HepG2 (cell line): Measurements from ENCODE around the gene VEGFB. TPM values are rescaled to one million over a fixed set of nuclear protein-coding genes. Genes with fewer than 3 reads are reported as not detected.

ENCODE experiments used
- FOXK1 ChIP-seq: sonication (generic); formaldehyde crosslinking; IDR thresholded peaks from 2 replicates; pipeline ENCODE4 v1.4.0; 2020; ENCODE audit warnings: low read depth, missing genetic modification reagents, borderline replicate concordance
- GATAD1 ChIP-seq: IDR thresholded peaks from 2 replicates; pipeline ENCODE4 v1.6.1; 2016; ENCODE audit warnings: missing genetic modification reagents, missing compliant biosample characterization
- HNRNPK ChIP-seq: fragments of 200-400 bp; formaldehyde crosslinking; IDR thresholded peaks from 2 replicates; pipeline ENCODE4 v1.6.1; 2018; ENCODE audit warnings: low read length, low read depth, moderate library complexity, mild to moderate bottlenecking; ENCODE audit not compliant: poor library complexity, severe bottlenecking
- HOXA9 ChIP-seq: sonication (generic); formaldehyde crosslinking; IDR thresholded peaks from 2 replicates; pipeline ENCODE4 v1.8.1; 2022; ENCODE audit warnings: missing genetic modification reagents, mild to moderate bottlenecking, moderate library complexity, borderline replicate concordance
- KLF16 ChIP-seq, 2 experiments: sonication (generic) in 1 of 2; formaldehyde crosslinking in 1 of 2; IDR thresholded peaks; 2 replicates each; pipeline versions ENCODE4 v1.6.1 to v1.8.0; 2016 to 2023; ENCODE audit warnings: missing genetic modification reagents in 2 of 2, missing compliant biosample characterization in 1 of 2
- MAFK ChIP-seq, 2 experiments: IDR thresholded peaks in 1 of 2; conservative IDR thresholded peaks in 1 of 2; 2 replicates each; pipeline ENCODE4 v1.6.1; 2011; ENCODE audit warnings: improper control_type of control experiment in 2 of 2, low read length in 2 of 2
- NFATC3 ChIP-seq: sonication (generic); formaldehyde crosslinking; IDR thresholded peaks from 2 replicates; pipeline ENCODE4 v1.5.1; 2020; ENCODE audit warnings: mild to moderate bottlenecking, missing genetic modification reagents
- SRF ChIP-seq: IDR thresholded peaks from 2 replicates; pipeline ENCODE4 v1.6.1; 2011; ENCODE audit warnings: mild to moderate bottlenecking, low read depth, low read length, moderate library complexity
- ZNF510 ChIP-seq: sonication (generic); formaldehyde crosslinking; IDR thresholded peaks from 2 replicates; pipeline ENCODE4 v1.4.0; 2020; ENCODE audit warnings: low read depth, mild to moderate bottlenecking, missing genetic modification reagents
- ZSCAN9 ChIP-seq: IDR thresholded peaks from 2 replicates; pipeline ENCODE4 v1.6.1; 2016; ENCODE audit warnings: borderline replicate concordance
- polyA plus RNA-seq, 8 experiments: library from polyadenylated mRNA; depleted of rRNA in 3 of 8; stranded (reverse) in 7 of 8; unstranded in 1 of 8; fragments of >200 nt; fragmentation: Illumina TruSeq in 4 of 8; extraction: Trizol in 4 of 8; gene quantifications; 2 replicates each; pipeline versions ENCODE4 v1.2.1 to v1.2.3, GENCODE V29; 2011 to 2016; ENCODE audit warnings: low read depth in 4 of 8, missing spikeins in 1 of 8, mixed read lengths in 1 of 8; ENCODE audit not compliant: insufficient read depth in 1 of 8
- total RNA-seq, 5 experiments: library from RNA; depleted of rRNA; stranded (reverse); fragments of >200 nt; fragmentation: Illumina TruSeq; extraction: Trizol; gene quantifications; 2 replicates each; pipeline ENCODE4 v1.2.3, GENCODE V29; 2016; ENCODE audit warnings: low read depth in 1 of 5
- TF ChIP-seq, protein P1 (sequence below): sonication (generic); formaldehyde crosslinking; IDR thresholded peaks from 2 replicates; pipeline ENCODE4 v1.4.0; 2020; ENCODE audit warnings: mild to moderate bottlenecking, missing genetic modification reagents
- TF ChIP-seq, protein P2 (sequence below): IDR thresholded peaks from 2 replicates; pipeline ENCODE4 v1.6.1; 2016; ENCODE audit warnings: missing compliant biosample characterization, missing genetic modification reagents, borderline replicate concordance
- TF ChIP-seq, protein P3 (sequence below): sonication (generic); formaldehyde crosslinking; IDR thresholded peaks from 2 replicates; pipeline ENCODE4 v1.4.0; 2020; ENCODE audit warnings: low read depth, mild to moderate bottlenecking, missing genetic modification reagents
- TF ChIP-seq, protein P4 (sequence below): sonication (generic); formaldehyde crosslinking; IDR thresholded peaks from 2 replicates; pipeline ENCODE4 v1.4.0; 2020; ENCODE audit warnings: missing genetic modification reagents
- TF ChIP-seq, protein P5 (sequence below): sonication (generic); formaldehyde crosslinking; IDR thresholded peaks from 2 replicates; pipeline ENCODE4 v1.4.0; 2020; ENCODE audit warnings: missing genetic modification reagents, mild to moderate bottlenecking, borderline replicate concordance

Gene VEGFB
- total and polyA plus RNA-seq, 2 of the 13 experiments (the other 11 are each of a cell fraction or from before 2014, with no cell fraction given) = 9.0 to 11.3 TPM

DNA sequence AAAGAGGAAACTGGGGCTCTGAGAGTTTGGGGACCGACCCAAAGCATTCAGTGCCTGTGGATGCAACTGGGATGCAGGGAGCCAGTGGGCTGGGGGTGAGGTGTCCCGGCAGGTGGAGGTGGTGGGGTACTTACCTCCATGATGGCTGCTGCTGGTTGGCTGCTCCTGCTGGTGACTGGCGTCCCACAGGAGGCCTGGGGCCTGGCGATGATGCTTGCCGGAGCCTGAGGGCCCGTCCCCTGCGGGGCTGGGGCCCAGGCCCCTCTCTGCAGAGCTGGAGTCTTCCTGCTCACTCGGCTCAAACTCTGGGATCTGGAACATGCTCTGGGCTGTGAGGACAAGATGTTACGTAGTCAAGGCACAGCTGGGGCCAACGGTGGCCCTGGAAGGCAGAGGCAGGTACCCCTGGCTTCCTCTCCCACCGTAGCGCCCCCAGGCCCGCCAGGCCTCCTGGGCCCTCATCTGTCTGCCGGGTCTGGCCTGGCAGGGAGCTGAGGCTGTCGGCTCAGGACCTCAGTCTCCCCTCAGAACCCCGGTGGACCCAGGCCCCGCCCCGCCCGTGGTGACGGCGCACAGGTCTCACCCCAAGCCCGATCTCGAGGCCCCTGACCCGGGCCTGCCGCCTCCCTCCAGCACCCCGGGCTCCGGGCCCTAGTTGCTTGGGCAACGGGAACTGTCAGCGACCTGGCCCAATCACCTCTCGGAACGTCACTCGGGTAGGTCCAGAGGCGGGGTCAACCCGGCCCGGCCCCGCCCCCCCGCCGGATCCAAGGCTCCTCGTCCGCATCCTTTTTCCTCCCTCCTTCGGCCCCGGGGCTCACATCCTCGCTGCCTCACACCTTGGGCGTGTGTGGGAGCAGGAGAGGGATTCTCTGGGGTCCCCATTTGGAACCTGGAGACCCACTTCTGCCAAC is 49.9 kb downstream of the VEGFB start, which contains the start of gene BAD (continued):
- TF ChIP-seq HNRNPK (no peak), FOXK1 (CRISPR knock-in tag) (no peak), HOXA9 (CRISPR knock-in tag) (no peak), ZNF510 (CRISPR knock-in tag) (no peak), SRF (no peak), GATAD1 (CRISPR knock-in tag) (peak; percentile 25; the same call in 1 of the 2 replicates), ZSCAN9 (CRISPR knock-in tag) (no peak), KLF16 (CRISPR knock-in tag; IDR thresholded peaks at IDR 0.05) (0 out of 4 replicates have a peak, but pooled peaks of 1 of the 2 experiments have one; percentile 36), MAFK (conservative IDR thresholded peaks at IDR 0.05 in 1 of 2, IDR thresholded peaks at IDR 0.05 in 1 of 2; ENCODE audit: low read length in 2 of 2) (no peak), NFATC3 (CRISPR knock-in tag) (no peak)
- TF ChIP-seq, protein P1, sequence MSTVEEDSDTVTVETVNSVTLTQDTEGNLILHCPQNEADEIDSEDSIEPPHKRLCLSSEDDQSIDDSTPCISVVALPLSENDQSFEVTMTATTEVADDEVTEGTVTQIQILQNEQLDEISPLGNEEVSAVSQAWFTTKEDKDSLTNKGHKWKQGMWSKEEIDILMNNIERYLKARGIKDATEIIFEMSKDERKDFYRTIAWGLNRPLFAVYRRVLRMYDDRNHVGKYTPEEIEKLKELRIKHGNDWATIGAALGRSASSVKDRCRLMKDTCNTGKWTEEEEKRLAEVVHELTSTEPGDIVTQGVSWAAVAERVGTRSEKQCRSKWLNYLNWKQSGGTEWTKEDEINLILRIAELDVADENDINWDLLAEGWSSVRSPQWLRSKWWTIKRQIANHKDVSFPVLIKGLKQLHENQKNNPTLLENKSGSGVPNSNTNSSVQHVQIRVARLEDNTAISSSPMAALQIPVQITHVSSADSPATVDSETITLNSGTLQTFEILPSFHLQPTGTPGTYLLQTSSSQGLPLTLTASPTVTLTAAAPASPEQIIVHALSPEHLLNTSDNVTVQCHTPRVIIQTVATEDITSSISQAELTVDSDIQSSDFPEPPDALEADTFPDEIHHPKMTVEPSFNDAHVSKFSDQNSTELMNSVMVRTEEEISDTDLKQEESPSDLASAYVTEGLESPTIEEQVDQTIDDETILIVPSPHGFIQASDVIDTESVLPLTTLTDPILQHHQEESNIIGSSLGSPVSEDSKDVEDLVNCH (CRISPR knock-in tag) = no peak
- TF ChIP-seq, protein P2, sequence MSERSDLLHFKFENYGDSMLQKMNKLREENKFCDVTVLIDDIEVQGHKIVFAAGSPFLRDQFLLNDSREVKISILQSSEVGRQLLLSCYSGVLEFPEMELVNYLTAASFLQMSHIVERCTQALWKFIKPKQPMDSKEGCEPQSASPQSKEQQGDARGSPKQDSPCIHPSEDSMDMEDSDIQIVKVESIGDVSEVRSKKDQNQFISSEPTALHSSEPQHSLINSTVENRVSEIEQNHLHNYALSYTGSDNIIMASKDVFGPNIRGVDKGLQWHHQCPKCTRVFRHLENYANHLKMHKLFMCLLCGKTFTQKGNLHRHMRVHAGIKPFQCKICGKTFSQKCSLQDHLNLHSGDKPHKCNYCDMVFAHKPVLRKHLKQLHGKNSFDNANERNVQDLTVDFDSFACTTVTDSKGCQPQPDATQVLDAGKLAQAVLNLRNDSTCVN (CRISPR knock-in tag) = 0 out of 2 replicates have a peak, but pooled peaks have one; percentile 27
- TF ChIP-seq, protein P3, sequence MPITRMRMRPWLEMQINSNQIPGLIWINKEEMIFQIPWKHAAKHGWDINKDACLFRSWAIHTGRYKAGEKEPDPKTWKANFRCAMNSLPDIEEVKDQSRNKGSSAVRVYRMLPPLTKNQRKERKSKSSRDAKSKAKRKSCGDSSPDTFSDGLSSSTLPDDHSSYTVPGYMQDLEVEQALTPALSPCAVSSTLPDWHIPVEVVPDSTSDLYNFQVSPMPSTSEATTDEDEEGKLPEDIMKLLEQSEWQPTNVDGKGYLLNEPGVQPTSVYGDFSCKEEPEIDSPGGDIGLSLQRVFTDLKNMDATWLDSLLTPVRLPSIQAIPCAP (CRISPR knock-in tag) = no peak
- TF ChIP-seq, protein P4, sequence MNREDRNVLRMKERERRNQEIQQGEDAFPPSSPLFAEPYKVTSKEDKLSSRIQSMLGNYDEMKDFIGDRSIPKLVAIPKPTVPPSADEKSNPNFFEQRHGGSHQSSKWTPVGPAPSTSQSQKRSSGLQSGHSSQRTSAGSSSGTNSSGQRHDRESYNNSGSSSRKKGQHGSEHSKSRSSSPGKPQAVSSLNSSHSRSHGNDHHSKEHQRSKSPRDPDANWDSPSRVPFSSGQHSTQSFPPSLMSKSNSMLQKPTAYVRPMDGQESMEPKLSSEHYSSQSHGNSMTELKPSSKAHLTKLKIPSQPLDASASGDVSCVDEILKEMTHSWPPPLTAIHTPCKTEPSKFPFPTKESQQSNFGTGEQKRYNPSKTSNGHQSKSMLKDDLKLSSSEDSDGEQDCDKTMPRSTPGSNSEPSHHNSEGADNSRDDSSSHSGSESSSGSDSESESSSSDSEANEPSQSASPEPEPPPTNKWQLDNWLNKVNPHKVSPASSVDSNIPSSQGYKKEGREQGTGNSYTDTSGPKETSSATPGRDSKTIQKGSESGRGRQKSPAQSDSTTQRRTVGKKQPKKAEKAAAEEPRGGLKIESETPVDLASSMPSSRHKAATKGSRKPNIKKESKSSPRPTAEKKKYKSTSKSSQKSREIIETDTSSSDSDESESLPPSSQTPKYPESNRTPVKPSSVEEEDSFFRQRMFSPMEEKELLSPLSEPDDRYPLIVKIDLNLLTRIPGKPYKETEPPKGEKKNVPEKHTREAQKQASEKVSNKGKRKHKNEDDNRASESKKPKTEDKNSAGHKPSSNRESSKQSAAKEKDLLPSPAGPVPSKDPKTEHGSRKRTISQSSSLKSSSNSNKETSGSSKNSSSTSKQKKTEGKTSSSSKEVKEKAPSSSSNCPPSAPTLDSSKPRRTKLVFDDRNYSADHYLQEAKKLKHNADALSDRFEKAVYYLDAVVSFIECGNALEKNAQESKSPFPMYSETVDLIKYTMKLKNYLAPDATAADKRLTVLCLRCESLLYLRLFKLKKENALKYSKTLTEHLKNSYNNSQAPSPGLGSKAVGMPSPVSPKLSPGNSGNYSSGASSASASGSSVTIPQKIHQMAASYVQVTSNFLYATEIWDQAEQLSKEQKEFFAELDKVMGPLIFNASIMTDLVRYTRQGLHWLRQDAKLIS (CRISPR knock-in tag) = no peak
- TF ChIP-seq, protein P5, sequence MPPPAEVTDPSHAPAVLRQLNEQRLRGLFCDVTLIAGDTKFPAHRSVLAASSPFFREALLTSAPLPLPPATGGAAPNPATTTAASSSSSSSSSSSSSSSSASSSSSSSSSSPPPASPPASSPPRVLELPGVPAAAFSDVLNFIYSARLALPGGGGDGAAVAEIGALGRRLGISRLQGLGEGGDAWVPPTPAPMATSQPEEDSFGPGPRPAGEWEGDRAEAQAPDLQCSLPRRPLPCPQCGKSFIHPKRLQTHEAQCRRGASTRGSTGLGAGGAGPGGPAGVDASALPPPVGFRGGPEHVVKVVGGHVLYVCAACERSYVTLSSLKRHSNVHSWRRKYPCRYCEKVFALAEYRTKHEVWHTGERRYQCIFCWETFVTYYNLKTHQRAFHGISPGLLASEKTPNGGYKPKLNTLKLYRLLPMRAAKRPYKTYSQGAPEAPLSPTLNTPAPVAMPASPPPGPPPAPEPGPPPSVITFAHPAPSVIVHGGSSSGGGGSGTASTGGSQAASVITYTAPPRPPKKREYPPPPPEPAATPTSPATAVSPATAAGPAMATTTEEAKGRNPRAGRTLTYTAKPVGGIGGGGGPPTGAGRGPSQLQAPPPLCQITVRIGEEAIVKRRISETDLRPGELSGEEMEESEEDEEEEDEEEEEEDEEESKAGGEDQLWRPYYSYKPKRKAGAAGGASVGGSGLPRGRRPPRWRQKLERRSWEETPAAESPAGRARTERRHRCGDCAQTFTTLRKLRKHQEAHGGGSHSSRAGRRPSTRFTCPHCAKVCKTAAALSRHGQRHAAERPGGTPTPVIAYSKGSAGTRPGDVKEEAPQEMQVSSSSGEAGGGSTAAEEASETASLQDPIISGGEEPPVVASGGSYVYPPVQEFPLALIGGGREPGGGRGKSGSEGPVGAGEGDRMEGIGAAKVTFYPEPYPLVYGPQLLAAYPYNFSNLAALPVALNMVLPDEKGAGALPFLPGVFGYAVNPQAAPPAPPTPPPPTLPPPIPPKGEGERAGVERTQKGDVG = 0 out of 2 replicates have a peak, but pooled peaks have one; percentile 43
